Mesenchymal stem cell (in vitro differentiated cells and primary cell): ENCODE results near the gene CIT.

Source experiments
- DNase-seq: peaks from one replicate; pipeline ENCODE4 v3.0.0-alpha.2; 2013
- H2AFZ ChIP-seq: one replicate; pipeline ENCODE4 v1.6.1; 2013; ENCODE audit warnings: low read depth, mild to moderate bottlenecking, control low read depth, inconsistent platforms, low read length, moderate library complexity
- H2AK5ac ChIP-seq: 2 replicates; pipeline ENCODE4 v1.6.1; 2013; ENCODE audit warnings: low read length, moderate library complexity, mild to moderate bottlenecking, inconsistent platforms; ENCODE audit not compliant: severe bottlenecking
- H2BK120ac ChIP-seq: one replicate; pipeline ENCODE4 v1.6.1; 2013; ENCODE audit warnings: low read depth, mild to moderate bottlenecking, inconsistent platforms, low read length, moderate library complexity
- H2BK12ac ChIP-seq, 2 experiments: one replicate each; pipeline ENCODE4 v1.6.1; 2013; ENCODE audit warnings: inconsistent platforms in 2 of 2, low read length in 2 of 2, mild to moderate bottlenecking in 2 of 2, moderate library complexity in 2 of 2, control low read depth in 1 of 2
- H2BK15ac ChIP-seq: one replicate; pipeline ENCODE4 v1.6.1; 2013; ENCODE audit warnings: mild to moderate bottlenecking, low read depth, inconsistent platforms; ENCODE audit not compliant: poor library complexity, severe bottlenecking
- H2BK5ac ChIP-seq: 2 replicates; pipeline ENCODE4 v1.6.1; 2013; ENCODE audit warnings: low read depth, mild to moderate bottlenecking, low read length, control low read depth, inconsistent platforms; ENCODE audit not compliant: poor library complexity, severe bottlenecking
- H3K14ac ChIP-seq, 2 experiments: one replicate each; pipeline ENCODE4 v1.6.1; 2013; ENCODE audit warnings: inconsistent platforms in 2 of 2, low read length in 2 of 2, control low read depth in 1 of 2, mild to moderate bottlenecking in 1 of 2, moderate library complexity in 1 of 2
- H3K18ac ChIP-seq, 2 experiments: one replicate each; pipeline ENCODE4 v1.6.1; 2013; ENCODE audit warnings: inconsistent platforms in 2 of 2, low read length in 2 of 2, control low read depth in 1 of 2, low read depth in 1 of 2, mild to moderate bottlenecking in 1 of 2
- H3K23ac ChIP-seq, 2 experiments: one replicate each; pipeline ENCODE4 v1.6.1; 2013; ENCODE audit warnings: inconsistent platforms in 2 of 2, low read length in 2 of 2, mild to moderate bottlenecking in 2 of 2, moderate library complexity in 2 of 2, control low read depth in 1 of 2
- H3K27ac ChIP-seq: 2 replicates; pipeline ENCODE4 v1.5.1; 2013; ENCODE audit warnings: mild to moderate bottlenecking, moderate library complexity, low read length, control low read depth, inconsistent platforms; ENCODE audit not compliant: poor library complexity, severe bottlenecking
- H3K27me3 ChIP-seq, 2 experiments: 2 replicates each; pipeline versions ENCODE4 v1.6.1 to v1.7.0; 2013; ENCODE audit warnings: low read length in 2 of 2, mild to moderate bottlenecking in 2 of 2, moderate library complexity in 2 of 2, control low read depth in 1 of 2, inconsistent platforms in 1 of 2; ENCODE audit not compliant: control insufficient read depth in 1 of 2, insufficient read depth in 1 of 2
- H3K36me3 ChIP-seq, 2 experiments: 2 replicates each; pipeline versions ENCODE4 v1.6.1 to v1.7.0; 2013; ENCODE audit warnings: low read length in 2 of 2, control low read depth in 1 of 2, inconsistent platforms in 1 of 2, low read depth in 1 of 2, mild to moderate bottlenecking in 1 of 2; ENCODE audit not compliant: insufficient read depth in 2 of 2, control insufficient read depth in 1 of 2
- H3K4ac ChIP-seq, 2 experiments: one replicate each; pipeline ENCODE4 v1.6.1; 2013; ENCODE audit warnings: inconsistent platforms in 2 of 2, low read length in 2 of 2, mild to moderate bottlenecking in 2 of 2, moderate library complexity in 2 of 2, control low read depth in 1 of 2, low read depth in 1 of 2
- H3K4me1 ChIP-seq: 2 replicates; pipeline ENCODE4 v1.6.1; 2013; ENCODE audit warnings: low read depth, low read length, control low read depth; ENCODE audit not compliant: control insufficient read depth, insufficient read depth
- H3K4me2 ChIP-seq: 2 replicates; pipeline ENCODE4 v1.6.1; 2013; ENCODE audit warnings: low read length, mild to moderate bottlenecking, inconsistent platforms; ENCODE audit not compliant: poor library complexity, severe bottlenecking
- H3K4me3 ChIP-seq, 2 experiments: 2 replicates each; pipeline versions ENCODE4 v1.5.1 to v1.7.0; 2013; ENCODE audit warnings: low read length in 2 of 2, mild to moderate bottlenecking in 2 of 2, control low read depth in 1 of 2, low read depth in 1 of 2; ENCODE audit not compliant: insufficient read depth in 1 of 2
- H3K79me1 ChIP-seq: replicated peaks from 2 replicates; pipeline ENCODE4 v1.6.1; 2013; ENCODE audit warnings: mild to moderate bottlenecking, control low read depth, low read length, inconsistent platforms; ENCODE audit not compliant: poor library complexity, severe bottlenecking
- H3K9ac ChIP-seq: 2 replicates; pipeline ENCODE4 v1.7.0; 2013; ENCODE audit warnings: mild to moderate bottlenecking, low read length, moderate library complexity
- H3K9me3 ChIP-seq: 2 replicates; pipeline ENCODE4 v1.7.0; 2013; ENCODE audit warnings: mild to moderate bottlenecking, low read length; ENCODE audit not compliant: control insufficient read depth
- H4K8ac ChIP-seq: one replicate; pipeline ENCODE4 v1.6.1; 2013; ENCODE audit warnings: inconsistent platforms, mild to moderate bottlenecking, low read length, moderate library complexity
- H4K91ac ChIP-seq: one replicate; pipeline ENCODE4 v1.6.1; 2013; ENCODE audit warnings: mild to moderate bottlenecking, low read length, inconsistent platforms
- WGBS: methylation state at CpG from one replicate; pipeline ENCODE4 v1.1.7; 2013; ENCODE audit warnings: mixed read lengths; 5-methylcytosine and 5-hydroxymethylcytosine counted together

CIT gene

GRCh38 chr12:119825262-119825661 lies 51.9 kb downstream of the CIT start:
- no peak overlapping the region for H2BK15ac ChIP-seq
- no peak overlapping the region for H3K4ac ChIP-seq
- H3K18ac ChIP-seq = no peak overlapping the region
- 97% methylated on average over 4 of the region's 7 CpGs for WGBS
- H2BK120ac ChIP-seq = no peak overlapping the region
- no peaks in the 10 kb centered on the region for H3K27me3 ChIP-seq
- no peaks in the 10 kb centered on the region for H3K9me3 ChIP-seq
- H3K9ac ChIP-seq = no peak overlapping the region
- no peak overlapping the region for H2BK5ac ChIP-seq
- no peak overlapping the region for H2AFZ ChIP-seq
- H3K36me3 ChIP-seq = peaks cover 0 to 2% of the 10 kb centered on the region in 2 experiments
- H3K23ac ChIP-seq = no peak overlapping the region
- no peak overlapping the region for H2AK5ac ChIP-seq
- no peak overlapping the region for H3K27ac ChIP-seq
- H4K8ac ChIP-seq = no peak overlapping the region
- no peaks in the 10 kb centered on the region for H3K79me1 ChIP-seq
- no peak for DNase-seq
- no peak overlapping the region for H3K4me3 ChIP-seq
- no peak overlapping the region for H4K91ac ChIP-seq
- no peak overlapping the region for H3K14ac ChIP-seq
- H3K4me1 ChIP-seq = no peaks in the 10 kb centered on the region
- no peak overlapping the region for H3K4me2 ChIP-seq
- H2BK12ac ChIP-seq = no peak overlapping the region

GRCh38 chr12:119822046-119822445 lies 55.1 kb downstream of the CIT start:
- H3K23ac ChIP-seq = no peak overlapping the region
- no peak overlapping the region for H4K91ac ChIP-seq
- H3K4ac ChIP-seq = no peak overlapping the region

GRCh38 chr12:119819322-119819721 lies 57.8 kb downstream of the CIT start:
- H3K4me1 ChIP-seq = no peaks in the 10 kb centered on the region
- H3K27me3 ChIP-seq = no peaks in the 10 kb centered on the region
- H3K4ac ChIP-seq = no peak overlapping the region
- no peak for DNase-seq
- H3K27ac ChIP-seq = no peak overlapping the region
- H3K79me1 ChIP-seq = peaks cover 18% of the 10 kb centered on the region
- H4K8ac ChIP-seq = no peak overlapping the region
- no peak overlapping the region for H4K91ac ChIP-seq
- no peak overlapping the region for H3K4me3 ChIP-seq
- no peak overlapping the region for H3K4me2 ChIP-seq
- H3K23ac ChIP-seq = no peak overlapping the region
- no peaks in the 10 kb centered on the region for H3K36me3 ChIP-seq
- no peak overlapping the region for H2BK12ac ChIP-seq
- H3K18ac ChIP-seq = no peak overlapping the region
- H2BK5ac ChIP-seq = no peak overlapping the region
- no peak overlapping the region for H2BK120ac ChIP-seq
- H2BK15ac ChIP-seq = no peak overlapping the region
- WGBS = 98% methylated on average over 4 of the region's 5 CpGs
- H2AK5ac ChIP-seq = no peak overlapping the region
- H3K9me3 ChIP-seq = no peaks in the 10 kb centered on the region
- no peak overlapping the region for H2AFZ ChIP-seq
- H3K14ac ChIP-seq = no peak overlapping the region
- no peak overlapping the region for H3K9ac ChIP-seq

More at GRCh38 chr12:119822046-119822445, 55.1 kb downstream of the CIT start:
- Histone ChIP-seq H3K36me3 (peaks cover 0 to 2% of the 10 kb centered on the region in 2 experiments), H3K4me3 (no peak overlapping the region), H3K4me1 (no peaks in the 10 kb centered on the region), H3K9me3 (no peaks in the 10 kb centered on the region), H3K18ac (no peak overlapping the region), H3K79me1 (peaks cover 10% of the 10 kb centered on the region), H3K27me3 (no peaks in the 10 kb centered on the region), H4K8ac (no peak overlapping the region), H3K9ac (no peak overlapping the region), H2BK5ac (no peak overlapping the region), H2BK12ac (no peak overlapping the region), H2BK120ac (no peak overlapping the region), H2AK5ac (no peak overlapping the region), H2AFZ (no peak overlapping the region), H2BK15ac (no peak overlapping the region), H3K14ac (no peak overlapping the region), H3K27ac (no peak overlapping the region), H3K4me2 (no peak overlapping the region)
- WGBS = 100% methylated on average over 2 of the region's 2 CpGs
- DNase-seq = no peak

- H3K4ac ChIP-seq = no peak overlapping the region
- H3K27ac ChIP-seq = no peak overlapping the region
- H3K27me3 ChIP-seq = no peaks in the 10 kb centered on the region
- no peak overlapping the region for H2AK5ac ChIP-seq
- H2BK5ac ChIP-seq = no peak overlapping the region
- no peak overlapping the region for H2BK15ac ChIP-seq
- no peak overlapping the region for H3K14ac ChIP-seq
- no peak overlapping the region for H2BK12ac ChIP-seq
- H3K23ac ChIP-seq = no peak overlapping the region
- no peak overlapping the region for H4K8ac ChIP-seq
- DNase-seq = no peak
- no peak overlapping the region for H3K4me3 ChIP-seq
- H2BK120ac ChIP-seq = no peak overlapping the region
- no peaks in the 10 kb centered on the region for H3K9me3 ChIP-seq
- no peaks in the 10 kb centered on the region for H3K36me3 ChIP-seq
- H3K18ac ChIP-seq = no peak overlapping the region
- H4K91ac ChIP-seq = no peak overlapping the region
- WGBS = 96% methylated on average over 2 of the region's 2 CpGs
- H3K9ac ChIP-seq = no peak overlapping the region
- H3K79me1 ChIP-seq = peaks cover 21% of the 10 kb centered on the region
- no peak overlapping the region for H3K4me2 ChIP-seq
- no peak overlapping the region for H2AFZ ChIP-seq
- no peaks in the 10 kb centered on the region for H3K4me1 ChIP-seq
Measured at GRCh38 chr12:119817546-119818343, 59.4 kb downstream of the CIT start.
